Esophagus squamous epithelium (tissue), 5 donors: ENCODE data around the gene TIMP4. TPM values are rescaled to one million over a fixed set of nuclear protein-coding genes. Genes with fewer than 3 reads are reported as not detected.

Experiments
- DNase-seq: peaks from one replicate; lab custom pipeline; 2025; lab: John Stamatoyannopoulos, UW
- H3K27ac ChIP-seq, 4 donors: fragments of 200-600 bp; sonication (generic); one replicate each; pipeline ENCODE4 v1.5.1; 2016 to 2019; ENCODE audit warnings: mild to moderate bottlenecking in 1 of 4
- H3K27me3 ChIP-seq, 4 donors: fragments of 200-600 bp; sonication (generic); 1 replicate in 3 of 4; 2 replicates in 1 of 4; pipeline versions ENCODE4 v1.5.1 to v1.6.0; 2017 to 2021; ENCODE audit warnings: antibody characterized with exemption in 1 of 4
- H3K36me3 ChIP-seq, 3 donors: fragments of 200-600 bp; sonication (generic); one replicate each; pipeline ENCODE4 v1.5.1; 2016 to 2019
- H3K4me1 ChIP-seq, 3 donors: fragments of 200-600 bp; sonication (generic); one replicate each; pipeline ENCODE4 v1.5.1; 2017 to 2019
- H3K4me3 ChIP-seq, 4 donors: fragments of 200-600 bp; sonication (generic); 1 replicate in 3 of 4; 2 replicates in 1 of 4; pipeline ENCODE4 v1.5.1; 2016 to 2019; ENCODE audit warnings: mild to moderate bottlenecking in 2 of 4, moderate library complexity in 1 of 4
- H3K9me3 ChIP-seq, 3 donors: fragments of 200-600 bp; sonication (generic); one replicate each; pipeline ENCODE4 v1.5.1; 2016 to 2019
- CTCF ChIP-seq, 6 experiments: fragments of 450-650 bp in 4 of 6; fragments of 200-600 bp in 2 of 6; sonication (generic) in 2 of 6; IDR thresholded peaks; one replicate each; pipeline ENCODE4 v1.5.1; 2016 to 2019; ENCODE audit warnings: antibody characterized with exemption in 6 of 6, mild to moderate bottlenecking in 4 of 6, moderate library complexity in 4 of 6
- POLR2A ChIP-seq, 4 donors: fragments of 450-650 bp; IDR thresholded peaks; one replicate each; pipeline ENCODE4 v1.6.1; 2017; ENCODE audit warnings: antibody characterized with exemption in 4 of 4, mild to moderate bottlenecking in 4 of 4, moderate library complexity in 3 of 4
- WGBS, 2 donors: methylation state at CpG; one replicate each; pipeline ENCODE4 v1.1.5; 2018; 5-methylcytosine and 5-hydroxymethylcytosine counted together
- intact Hi-C: fragments of 100-400 bp; cut with DNase I; formaldehyde crosslinking; loops from one replicate; pipeline ENCODE4 v1.15.0; 2022
- total RNA-seq, 4 donors: library from RNA; depleted of rRNA; stranded (reverse); fragments of >200 nt; gene quantifications; one replicate each; pipeline ENCODE4 v1.1.0, GENCODE V29; 2016
- donor health status: DM: yes; HTN: yes; CAD: no.

TIMP4 gene
- total RNA-seq, 4 donors from 2014 or later = 0.23 to 8.6 (median 4.0) TPM

GRCh38 chr3:12192655-12193484 lies 34.2 kb upstream of the TIMP4 start:
- Histone ChIP-seq H3K4me1 (peaks cover 38 to 59% (median 48%) of the 10 kb centered on the region in 3 donors), H3K27me3 (no peaks in the 10 kb centered on the region), H3K27ac (peak overlapping the region; percentile 23 to 81 (median 80)), H3K36me3 (no peaks in the 10 kb centered on the region), H3K4me3 (no peak overlapping the region), H3K9me3 (no peaks in the 10 kb centered on the region)
- DNase-seq = no peak
- TF ChIP-seq CTCF (IDR thresholded peaks at IDR 0.05) (no peak), POLR2A (IDR thresholded peaks at IDR 0.05) (no peak)
- 88 to 90% methylated on average over 3 of the region's 3 CpGs for WGBS, 2 donors
- intact Hi-C loops = no loop called here

- Histone ChIP-seq H3K27ac (no peak overlapping the region), H3K36me3 (no peaks in the 10 kb centered on the region), H3K4me1 (peaks cover 45 to 66% (median 53%) of the 10 kb centered on the region in 3 donors), H3K27me3 (no peaks in the 10 kb centered on the region), H3K4me3 (no peak overlapping the region), H3K9me3 (no peaks in the 10 kb centered on the region)
- TF ChIP-seq POLR2A (IDR thresholded peaks at IDR 0.05) (no peak), CTCF (IDR thresholded peaks at IDR 0.05) (no peak)
- intact Hi-C loops = no loop called here
- WGBS, 2 donors = 86 to 92% methylated on average over 8 of the region's 8 CpGs
- no peak for DNase-seq
These were observed 33.5 kb upstream of the TIMP4 start for GRCh38 chr3:12192173-12192572.

GRCh38 chr3:12191559-12191958 lies 32.8 kb upstream of the TIMP4 start:
- H3K27ac ChIP-seq = peak overlapping the region in 1 of 4 donors; percentile 71
- no peaks in the 10 kb centered on the region for H3K27me3 ChIP-seq
- WGBS, 2 donors = 91 to 94% methylated on average over 5 of the region's 5 CpGs
- DNase-seq = no peak
- no peak for TF ChIP-seq CTCF (IDR thresholded peaks at IDR 0.05)
- TF ChIP-seq POLR2A (IDR thresholded peaks at IDR 0.05) = no peak
- no peak overlapping the region for H3K4me3 ChIP-seq
- intact Hi-C loops = no loop called here
- peaks cover 46 to 67% (median 57%) of the 10 kb centered on the region in 3 donors for H3K4me1 ChIP-seq
- H3K9me3 ChIP-seq = no peaks in the 10 kb centered on the region
- H3K36me3 ChIP-seq = no peaks in the 10 kb centered on the region

GRCh38 chr3:12190832-12191231 lies 32.1 kb upstream of the TIMP4 start:
- no peak for DNase-seq
- H3K27ac ChIP-seq = peak overlapping the region in 3 of 4 donors; percentile 11 to 71 (median 43)
- intact Hi-C loops = no loop called here

More at GRCh38 chr3:12190832-12191231, 32.1 kb upstream of the TIMP4 start:
- H3K4me1 ChIP-seq = peaks cover 46 to 67% (median 57%) of the 10 kb centered on the region in 3 donors
- H3K27me3 ChIP-seq = no peaks in the 10 kb centered on the region
- TF ChIP-seq POLR2A (IDR thresholded peaks at IDR 0.05) (no peak), CTCF (IDR thresholded peaks at IDR 0.05) (no peak)
- 77 to 78% methylated on average over 3 to 5 of the region's 6 CpGs for WGBS, 2 donors
- no peaks in the 10 kb centered on the region for H3K9me3 ChIP-seq
- H3K4me3 ChIP-seq = no peak overlapping the region
- H3K36me3 ChIP-seq = no peaks in the 10 kb centered on the region
